ENCODE measurements around the gene CD7. TPM values are rescaled to one million over a fixed set of nuclear protein-coding genes. Genes with fewer than 3 reads are reported as not detected.

CD7 gene
- total RNA-seq, 1 donor from 2014 or later, result 2.5 TPM

GRCh38 chr17:82291582-82292250 lies 25.7 kb downstream of the CD7 start:
- DNase-seq (ENCODE audit: low spot score), result no peak
- no peak for ATAC-seq
- intact Hi-C loops (cut with DNase I), result no loop called here

GRCh38 chr17:82287868-82288801 lies 29.3 kb downstream of the CD7 start:
- ATAC-seq (no peak), DNase-seq (ENCODE audit: low spot score) (no peak)
- intact Hi-C loops (cut with DNase I), result no loop called here

- intact Hi-C loops (cut with DNase I), result no loop called here
- DNase-seq (ENCODE audit: low spot score), result no peak
- ATAC-seq, result no peak
These were observed 30.2 kb downstream of the CD7 start for GRCh38 chr17:82287013-82287867.

DNA sequence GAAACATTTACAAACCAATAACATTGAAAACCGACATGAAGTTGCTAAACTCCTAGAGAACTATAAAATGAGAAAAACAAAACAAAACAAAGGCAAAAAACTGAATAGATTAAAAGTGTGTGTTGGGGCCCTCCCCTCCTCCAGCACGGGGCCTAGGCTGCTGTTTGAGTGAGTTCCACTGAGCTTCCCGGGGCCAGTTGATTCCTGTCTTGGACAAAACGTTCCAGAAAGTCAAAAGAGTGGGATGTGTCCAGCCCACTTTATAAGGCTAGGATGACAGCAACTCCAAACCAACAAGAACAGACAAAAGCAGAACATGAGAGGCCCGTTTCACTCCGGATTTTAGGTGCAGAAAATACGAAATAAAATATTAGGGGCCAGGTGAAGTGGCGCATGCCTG lies 32.3 kb downstream of the CD7 start:
- intact Hi-C loops (cut with DNase I), result no loop called here
- DNase-seq (ENCODE audit: low spot score) (no peak), ATAC-seq (peak; percentile 50)

GRCh38 chr17:82283208-82283749 lies 34.1 kb downstream of the CD7 start:
- ATAC-seq, result no peak
- DNase-seq (ENCODE audit: low spot score), result no peak
- intact Hi-C loops (cut with DNase I), result no loop called here

DNA sequence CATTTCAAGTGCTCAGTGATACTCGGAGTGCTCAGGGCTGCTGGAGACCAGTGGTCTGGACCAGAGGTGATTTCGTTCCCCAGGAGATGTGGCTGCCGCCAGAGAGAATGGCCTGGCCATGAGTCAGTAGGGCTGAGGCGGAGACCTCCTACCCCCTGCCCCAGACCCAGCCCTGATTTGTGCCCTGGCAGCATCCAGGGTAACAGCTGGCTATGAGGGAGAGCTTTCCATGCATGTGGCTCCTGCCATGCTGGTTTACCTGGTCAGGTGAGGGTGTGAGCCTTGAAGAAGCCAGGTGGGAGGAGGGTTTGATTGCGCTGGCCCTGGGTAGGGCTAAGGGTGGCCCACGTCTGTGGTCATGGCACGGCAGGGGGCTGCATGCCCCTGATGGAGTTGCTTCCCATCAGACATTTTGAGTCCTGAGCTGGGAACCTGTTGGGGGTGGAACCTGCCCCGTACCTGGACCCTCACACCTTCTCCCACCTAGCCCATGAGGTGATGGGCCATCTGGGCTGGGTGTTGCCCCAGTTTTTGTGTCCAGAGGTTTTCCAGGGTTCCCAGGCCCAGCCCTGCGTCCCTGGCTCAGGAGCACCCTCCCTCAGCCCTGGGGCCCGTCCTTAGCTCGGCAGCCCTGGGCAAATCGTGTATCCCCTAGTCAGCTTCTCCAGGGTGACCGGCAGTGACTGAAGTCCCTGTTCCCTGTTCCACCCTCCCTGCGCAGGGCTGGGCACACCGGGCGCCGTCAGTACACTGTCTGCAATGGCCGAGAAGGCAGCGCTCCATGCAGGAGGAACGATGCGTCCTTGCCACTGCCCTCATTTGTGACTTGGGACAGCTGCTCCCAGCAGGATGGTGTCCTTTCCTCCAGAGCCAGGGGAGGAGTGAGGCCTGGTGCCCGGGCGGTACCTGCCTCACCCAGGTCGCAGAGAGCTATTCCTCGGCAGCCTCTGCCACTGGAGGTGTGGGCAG lies 34.9 kb downstream of the CD7 start:
- intact Hi-C loops (cut with DNase I), result no loop called here

GRCh38 chr17:82281502-82282238 lies 35.7 kb downstream of the CD7 start:
- ATAC-seq, result no peak
- intact Hi-C loops (cut with DNase I), result no loop called here

More for the DNA sequence above, 34.9 kb downstream of the CD7 start:
- ATAC-seq, result no peak
- no peak for DNase-seq (ENCODE audit: low spot score)

GRCh38 chr17:82281076-82281475 lies 36.3 kb downstream of the CD7 start:
- DNase-seq (ENCODE audit: low spot score), result no peak
- intact Hi-C loops (cut with DNase I), result no loop called here
- ATAC-seq, result no peak

More at GRCh38 chr17:82281502-82282238, 35.7 kb downstream of the CD7 start:
- DNase-seq (ENCODE audit: low spot score), result no peak

DNA sequence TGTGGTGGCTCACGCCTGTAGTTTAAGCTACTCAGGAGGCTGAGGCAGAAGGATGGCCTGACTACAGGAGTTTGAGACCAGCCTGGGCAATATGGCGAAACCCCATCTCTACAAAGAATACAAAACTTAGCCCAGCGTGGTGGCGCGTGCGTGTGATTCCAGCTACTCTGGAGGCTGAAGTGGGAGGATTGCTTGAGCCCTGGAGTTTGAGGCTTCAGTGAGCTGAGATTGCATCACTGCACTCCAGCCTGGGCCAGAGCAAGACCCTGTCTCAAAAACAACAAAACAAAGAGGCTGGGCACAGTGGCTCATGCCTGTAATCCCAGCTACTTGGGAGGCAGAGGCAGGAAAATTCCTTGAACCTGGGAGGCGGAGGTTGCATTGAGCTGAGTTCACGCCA lies 36.9 kb downstream of the CD7 start:
- intact Hi-C loops (cut with DNase I), result no loop called here
- ATAC-seq, result no peak
- DNase-seq (ENCODE audit: low spot score), result no peak

DNA sequence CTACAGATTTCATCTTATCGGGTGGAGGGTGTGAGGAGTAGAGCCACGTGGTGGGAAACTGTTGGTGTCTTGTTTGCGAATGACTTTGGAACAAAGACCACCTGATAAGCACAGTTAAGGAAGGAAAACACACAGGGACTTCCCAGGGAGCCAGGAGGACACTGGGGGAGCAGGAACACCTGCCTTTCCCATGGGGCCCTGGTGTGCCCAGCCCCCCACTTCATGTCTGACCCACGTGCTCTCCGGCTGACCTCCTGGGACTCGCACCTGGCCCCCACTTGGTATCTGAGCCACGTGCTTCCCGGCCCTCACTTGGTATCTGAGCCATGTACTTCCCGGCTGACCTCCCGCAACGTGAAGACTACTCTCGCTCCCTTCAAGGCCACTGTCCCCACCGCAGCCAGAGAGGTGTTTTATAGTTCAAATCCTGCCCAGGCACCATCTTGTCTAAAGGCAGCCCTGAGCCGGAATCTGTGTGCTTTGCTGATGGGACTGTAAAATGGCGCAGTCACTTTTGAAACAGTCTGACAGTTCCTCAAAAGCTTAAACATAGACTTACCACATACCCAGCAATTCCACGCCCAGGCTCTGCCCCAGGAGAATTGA lies 38.5 kb downstream of the CD7 start:
- no peak for ATAC-seq
- no peak for DNase-seq (ENCODE audit: low spot score)
- intact Hi-C loops (cut with DNase I), result no loop called here

DNA sequence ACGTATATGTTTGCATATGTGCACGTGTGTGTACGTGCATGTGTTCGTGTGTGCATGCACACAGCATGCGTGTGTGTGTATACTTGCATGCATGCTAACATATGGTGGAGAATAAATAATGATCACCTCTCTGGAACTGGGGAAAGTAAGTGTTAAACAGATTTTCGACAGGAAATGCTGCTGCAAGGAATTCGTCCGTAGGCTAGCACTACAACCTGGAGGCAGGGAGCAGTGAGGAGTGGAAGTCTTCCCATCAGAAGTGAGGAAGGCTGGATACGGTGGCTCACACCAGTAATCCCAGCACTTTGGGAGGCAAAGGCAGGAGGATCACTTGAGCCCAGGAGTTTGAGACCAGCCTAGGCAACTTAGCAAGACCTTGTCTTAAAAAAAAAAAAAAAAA lies 39.1 kb downstream of the CD7 start:
- intact Hi-C loops (cut with DNase I), result no loop called here
- ATAC-seq (no peak), DNase-seq (ENCODE audit: low spot score) (no peak)

DNA sequence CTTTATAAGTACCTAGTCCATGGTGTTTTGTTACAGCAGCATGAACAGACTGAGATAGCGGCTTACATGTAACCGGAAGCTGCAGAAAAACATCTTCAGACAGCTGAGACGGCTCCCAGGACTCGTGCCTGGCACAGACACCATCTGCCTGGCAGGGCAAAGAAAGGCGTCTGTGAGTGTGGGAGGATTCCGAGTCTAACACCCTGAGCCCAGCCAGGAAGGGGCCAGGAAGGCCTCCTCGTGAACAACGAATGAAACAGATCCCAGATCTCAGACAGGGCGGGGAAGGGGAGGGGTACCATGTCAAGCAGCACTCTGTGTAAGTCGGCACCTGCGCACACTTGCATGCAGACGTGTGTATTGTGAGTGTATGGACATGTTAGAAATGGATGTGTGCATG lies 39.6 kb downstream of the CD7 start:
- ATAC-seq, result no peak
- DNase-seq (ENCODE audit: low spot score), result no peak
- intact Hi-C loops (cut with DNase I), result no loop called here

DNA sequence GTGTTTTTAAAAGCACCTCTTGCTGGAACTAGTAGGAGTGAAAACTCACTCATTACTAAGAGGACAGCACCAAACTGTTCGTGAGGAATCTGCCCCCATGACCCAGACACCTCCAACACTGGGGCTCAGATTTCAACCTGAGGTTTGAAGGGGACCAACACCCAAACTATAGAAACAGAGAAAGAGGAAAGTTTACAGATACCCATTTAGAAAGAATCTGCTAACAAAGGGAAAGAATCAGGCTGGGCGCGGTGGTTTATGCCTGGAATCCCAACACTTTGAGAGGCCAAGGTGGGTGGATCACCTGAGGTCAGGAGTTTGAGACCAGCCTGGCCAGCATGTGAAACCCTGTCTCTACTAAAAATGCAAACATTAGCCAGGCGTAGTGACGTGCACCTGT lies 40.5 kb downstream of the CD7 start:
- no peak for DNase-seq (ENCODE audit: low spot score)

GRCh38 chr17:82275326-82275725 lies 42.1 kb downstream of the CD7 start:
- ATAC-seq (no peak), DNase-seq (ENCODE audit: low spot score) (no peak)
- intact Hi-C loops (cut with DNase I), result no loop called here

More for the DNA sequence above, 40.5 kb downstream of the CD7 start:
- intact Hi-C loops (cut with DNase I), result no loop called here
- ATAC-seq, result no peak

DNA sequence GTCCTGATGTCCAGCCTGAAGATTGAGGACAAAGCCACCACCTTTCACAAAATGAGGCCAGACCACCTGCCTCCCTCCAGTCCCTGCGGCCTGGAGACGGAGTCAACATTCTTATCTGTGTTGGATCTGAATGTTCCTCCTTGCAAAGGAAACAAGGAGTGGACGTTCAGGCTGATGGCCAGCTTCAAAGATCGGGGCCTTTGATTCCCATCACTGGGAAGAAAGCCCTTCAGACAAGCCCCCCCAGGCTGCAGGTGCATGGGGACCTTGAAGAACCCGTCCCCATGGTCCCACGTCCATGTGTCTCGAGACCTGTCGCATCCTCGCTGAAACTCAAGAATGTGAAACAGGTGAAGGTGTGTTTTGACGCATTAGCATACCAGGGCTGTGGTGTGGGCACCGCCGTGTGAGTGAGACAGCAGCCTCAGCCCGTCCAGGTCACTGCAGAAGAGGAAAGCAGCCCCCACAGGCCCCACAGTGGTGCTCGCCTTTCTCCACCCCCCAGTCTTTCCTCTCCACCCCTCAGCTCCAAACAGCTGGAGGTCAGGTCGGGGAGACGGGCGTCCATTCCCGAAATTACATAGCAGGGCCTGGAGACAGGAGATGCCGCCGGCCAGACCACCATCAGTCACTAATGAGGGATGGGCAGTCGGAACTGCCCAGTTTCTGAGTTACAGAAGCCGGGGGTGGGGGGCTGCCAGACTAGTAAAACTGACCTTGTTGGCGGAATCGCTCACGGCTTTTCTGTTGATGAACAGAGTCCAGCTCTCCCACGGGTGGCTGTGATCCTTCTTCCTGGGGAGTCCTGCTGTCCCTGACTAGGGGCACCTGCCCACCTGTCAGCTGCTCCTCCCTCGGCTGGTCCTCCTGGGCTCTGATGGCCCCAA lies 43.0 kb downstream of the CD7 start:
- no peak for DNase-seq (ENCODE audit: low spot score)
- intact Hi-C loops (cut with DNase I), result no loop called here
- no peak for ATAC-seq

Measured in sciatic nerve (tissue), 2 donors.